Gastrocnemius medialis (tissue), 4 donors: Measurements from ENCODE around the gene SLC41A3.

Source experiments
- CTCF ChIP-seq, 5 experiments: fragments of 450-650 bp in 3 of 5; fragments of 200-600 bp in 2 of 5; sonication (generic) in 2 of 5; IDR thresholded peaks in 4 of 5; conservative IDR thresholded peaks in 1 of 5; 1 replicate in 4 of 5; 2 replicates in 1 of 5; pipeline ENCODE4 v1.5.1; 2016 to 2019; ENCODE audit warnings: antibody characterized with exemption in 5 of 5, mild to moderate bottlenecking in 3 of 5, moderate library complexity in 3 of 5
- POLR2A ChIP-seq, 2 donors: fragments of 450-650 bp; IDR thresholded peaks; one replicate each; pipeline ENCODE4 v1.6.1; 2017; ENCODE audit warnings: antibody characterized with exemption in 2 of 2, mild to moderate bottlenecking in 2 of 2, moderate library complexity in 2 of 2

DNA sequence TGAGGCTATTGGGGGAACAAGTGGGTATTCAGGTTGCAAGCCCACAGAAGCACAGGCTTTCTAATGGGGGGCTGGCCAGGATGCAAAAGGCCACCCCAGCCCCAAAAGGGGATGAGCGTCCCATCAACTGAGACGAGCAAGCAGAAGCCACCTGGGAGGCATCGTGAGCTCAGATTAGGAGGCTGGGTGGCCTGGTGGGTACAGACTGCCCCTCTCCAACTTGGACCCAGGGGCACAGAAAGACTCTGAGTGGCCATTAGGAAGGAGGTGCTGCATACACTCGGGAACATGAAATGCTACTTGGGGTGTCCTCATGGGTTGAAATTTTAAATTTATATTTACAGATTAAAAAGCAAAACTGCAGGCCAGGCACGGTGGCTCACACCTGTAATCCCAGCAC is 29.1 kb downstream of the SLC41A3 start:
- TF ChIP-seq POLR2A (IDR thresholded peaks at IDR 0.05) (no peak), CTCF (IDR thresholded peaks at IDR 0.05 in 4 of 5, conservative IDR thresholded peaks at IDR 0.05 in 1 of 5) (no peak)
